OCI-LY1 (cell line): ENCODE measurements around the gene UROC1.

Experiments
- H2AFZ ChIP-seq: fragments of 200-600 bp; sonication (generic), shearing (Covaris generic); 2 replicates; pipeline ENCODE4 v1.6.0; 2014; ENCODE audit warnings: antibody characterized with exemption, mild to moderate bottlenecking, low read length
- H3F3A ChIP-seq: fragments of 200-600 bp; sonication (generic), shearing (Covaris generic); 2 replicates; pipeline ENCODE4 v1.6.0; 2014; ENCODE audit warnings: mild to moderate bottlenecking, antibody characterized with exemption, low read length, moderate library complexity; ENCODE audit not compliant: insufficient read depth
- H3K27ac ChIP-seq: fragments of 200-600 bp; sonication (generic); 2 replicates; pipeline ENCODE4 v1.5.1; 2014; ENCODE audit warnings: low read length, mixed run types, mild to moderate bottlenecking, low read depth; ENCODE audit not compliant: poor library complexity, severe bottlenecking
- H3K27me3 ChIP-seq: fragments of 200-600 bp; sonication (generic); 2 replicates; pipeline ENCODE4 v1.6.0; 2014; ENCODE audit warnings: antibody characterized with exemption, mild to moderate bottlenecking, low read length, moderate library complexity; ENCODE audit not compliant: insufficient read depth
- H3K36me3 ChIP-seq: fragments of 200-600 bp; sonication (generic); 2 replicates; pipeline ENCODE4 v1.6.1; 2014; ENCODE audit warnings: mild to moderate bottlenecking, antibody characterized with exemption, low read length, moderate library complexity, mixed read lengths; ENCODE audit not compliant: insufficient read depth
- H3K4me1 ChIP-seq: fragments of 200-600 bp; sonication (generic); 2 replicates; pipeline ENCODE4 v1.5.1; 2014; ENCODE audit warnings: mild to moderate bottlenecking, low read length, moderate library complexity; ENCODE audit not compliant: insufficient read depth, severe bottlenecking
- H3K4me2 ChIP-seq: fragments of 200-600 bp; sonication (generic), shearing (Covaris generic); 2 replicates; pipeline ENCODE4 v1.6.1; 2014; ENCODE audit warnings: low read length
- H3K4me3 ChIP-seq: fragments of 200-600 bp; sonication (generic); 2 replicates; pipeline ENCODE4 v1.5.1; 2014; ENCODE audit warnings: low read length, low read depth, mild to moderate bottlenecking, mixed read lengths; ENCODE audit not compliant: poor library complexity, severe bottlenecking
- H3K79me2 ChIP-seq: fragments of 200-600 bp; shearing (Covaris generic); 2 replicates; pipeline ENCODE4 v1.6.1; 2016; ENCODE audit warnings: mixed run types, low read length, mixed read lengths; ENCODE audit not compliant: insufficient read depth
- H3K9ac ChIP-seq: fragments of 200-600 bp; sonication (generic), shearing (Covaris generic); 2 replicates; pipeline ENCODE4 v1.6.1; 2014; ENCODE audit warnings: mild to moderate bottlenecking, low read length, mixed read lengths
- H3K9me2 ChIP-seq: fragments of 200-600 bp; sonication (generic), shearing (Covaris generic); 2 replicates; pipeline ENCODE4 v1.6.1; 2014; ENCODE audit warnings: low read depth, mild to moderate bottlenecking, low read length, mixed read lengths
- H3K9me3 ChIP-seq: fragments of 200-600 bp; shearing (Covaris generic); 2 replicates; pipeline ENCODE4 v1.6.1; 2014; ENCODE audit warnings: low read length, mixed read lengths
- H4K20me1 ChIP-seq: fragments of 200-600 bp; sonication (generic), shearing (Covaris generic); 2 replicates; pipeline ENCODE4 v1.6.0; 2016; ENCODE audit warnings: mild to moderate bottlenecking, low read length; ENCODE audit not compliant: insufficient read depth
- CTCF ChIP-seq: fragments of 200-600 bp; sonication (generic), shearing (Covaris generic); IDR thresholded peaks from 2 replicates; pipeline ENCODE4 v1.5.1; 2017; ENCODE audit warnings: mild to moderate bottlenecking, antibody characterized with exemption, low read length, moderate library complexity, mixed read lengths
- EZH2 ChIP-seq: fragments of 200-600 bp; sonication (generic), shearing (Covaris generic); IDR thresholded peaks from 2 replicates; pipeline ENCODE4 v1.8.0; 2017; ENCODE audit warnings: borderline replicate concordance, mixed run types, mild to moderate bottlenecking, antibody characterized with exemption, low read length, moderate library complexity, mixed read lengths

The UROC1 gene

GRCh38 chr3:126550488-126551051, 33.0 kb upstream of the UROC1 start:
- Histone ChIP-seq H3K9ac (no peak overlapping the region), H3K27me3 (no peaks in the 10 kb centered on the region), H3K9me2 (no peaks in the 10 kb centered on the region), H3K4me2 (no peak overlapping the region), H4K20me1 (no peaks in the 10 kb centered on the region), H3K4me1 (no peaks in the 10 kb centered on the region), H2AFZ (no peak overlapping the region), H3K79me2 (no peaks in the 10 kb centered on the region), H3K4me3 (no peak overlapping the region), H3K36me3 (no peaks in the 10 kb centered on the region), H3K9me3 (no peaks in the 10 kb centered on the region), H3F3A (no peaks in the 10 kb centered on the region), H3K27ac (no peak overlapping the region)
- TF ChIP-seq EZH2 (no peak), CTCF (no peak)

GRCh38 chr3:126549861-126550487, 32.4 kb upstream of the UROC1 start:
- H3K9me2 ChIP-seq: no peaks in the 10 kb centered on the region
- TF ChIP-seq CTCF (no peak), EZH2 (no peak)
- H3K36me3 ChIP-seq: no peaks in the 10 kb centered on the region
- H2AFZ ChIP-seq: no peak overlapping the region
- no peak overlapping the region for H3K9ac ChIP-seq
- H3K27ac ChIP-seq: no peak overlapping the region
- no peaks in the 10 kb centered on the region for H3K79me2 ChIP-seq
- H3K9me3 ChIP-seq: no peaks in the 10 kb centered on the region
- no peaks in the 10 kb centered on the region for H4K20me1 ChIP-seq
- H3K4me3 ChIP-seq: no peak overlapping the region
- H3K4me2 ChIP-seq: no peak overlapping the region
- no peaks in the 10 kb centered on the region for H3K27me3 ChIP-seq
- H3K4me1 ChIP-seq: no peaks in the 10 kb centered on the region
- H3F3A ChIP-seq: no peaks in the 10 kb centered on the region

- Histone ChIP-seq H3K27ac (no peak overlapping the region), H2AFZ (no peak overlapping the region), H3K4me2 (no peak overlapping the region), H3K4me1 (no peaks in the 10 kb centered on the region), H3K9me3 (no peaks in the 10 kb centered on the region), H3K36me3 (no peaks in the 10 kb centered on the region), H3K27me3 (no peaks in the 10 kb centered on the region), H3K9me2 (no peaks in the 10 kb centered on the region), H4K20me1 (no peaks in the 10 kb centered on the region), H3F3A (no peaks in the 10 kb centered on the region), H3K9ac (no peak overlapping the region), H3K79me2 (no peaks in the 10 kb centered on the region), H3K4me3 (no peak overlapping the region)
- TF ChIP-seq CTCF (no peak), EZH2 (no peak)
These were observed 31.2 kb upstream of the UROC1 start for GRCh38 chr3:126548556-126549466.
